Glomerular visceral epithelial cell (primary cell): ENCODE data around the gene FAM163B.
A peak's percentile ranks its signal among the peaks of the same experiment; 100 is the strongest.
"Not testable (repeated sequence)": the region's sequence is repeated elsewhere in the genome, so short reads cannot be mapped to it uniquely, and the experiment has no call there.

Experiments
- DNase-seq: peaks from one replicate; pipeline ENCODE4 v3.0.0-alpha.2; 2016; ENCODE audit errors: extremely low spot score

The FAM163B gene

DNA sequence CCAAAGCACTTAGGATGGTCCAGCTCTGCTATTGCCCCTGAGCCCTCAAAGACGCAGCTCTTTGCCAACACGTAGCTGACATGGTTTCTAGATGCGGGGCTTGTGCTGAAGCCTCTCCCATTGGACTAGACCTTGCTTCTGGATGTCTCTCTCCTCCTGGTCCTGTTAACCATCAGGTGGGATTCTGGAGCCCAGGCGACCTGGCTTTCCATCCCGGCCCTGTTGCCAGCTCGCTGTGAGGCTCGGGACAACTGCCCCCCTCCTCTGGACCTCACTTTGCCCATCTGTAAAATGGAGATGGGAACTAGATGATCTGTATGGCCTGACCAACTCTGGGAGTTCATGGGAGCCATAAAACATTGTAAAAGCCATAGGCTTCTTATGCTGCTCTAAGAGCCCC is 31.0 kb upstream of the FAM163B start:
- DNase-seq, result no peak

DNA sequence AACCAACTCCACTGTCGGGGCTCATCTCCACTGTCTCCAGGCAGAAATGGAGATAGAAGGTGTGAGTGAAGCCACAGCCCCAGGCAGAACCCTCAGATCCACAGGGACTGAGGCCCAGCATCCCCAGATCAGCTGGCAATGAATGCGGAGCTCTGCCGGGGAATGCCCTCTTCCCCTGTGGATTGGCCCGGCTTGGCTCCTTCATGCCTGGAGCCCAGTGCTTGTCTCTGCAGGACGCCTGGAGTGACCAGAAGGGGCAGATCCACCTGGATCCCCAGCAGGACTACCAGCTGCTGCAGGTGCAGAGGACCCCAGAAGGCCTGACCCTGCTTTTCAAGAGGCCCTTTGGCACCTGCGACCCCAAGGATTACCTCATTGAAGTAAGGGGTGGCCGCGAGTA is 30.4 kb upstream of the FAM163B start:
- no peak for DNase-seq

DNA sequence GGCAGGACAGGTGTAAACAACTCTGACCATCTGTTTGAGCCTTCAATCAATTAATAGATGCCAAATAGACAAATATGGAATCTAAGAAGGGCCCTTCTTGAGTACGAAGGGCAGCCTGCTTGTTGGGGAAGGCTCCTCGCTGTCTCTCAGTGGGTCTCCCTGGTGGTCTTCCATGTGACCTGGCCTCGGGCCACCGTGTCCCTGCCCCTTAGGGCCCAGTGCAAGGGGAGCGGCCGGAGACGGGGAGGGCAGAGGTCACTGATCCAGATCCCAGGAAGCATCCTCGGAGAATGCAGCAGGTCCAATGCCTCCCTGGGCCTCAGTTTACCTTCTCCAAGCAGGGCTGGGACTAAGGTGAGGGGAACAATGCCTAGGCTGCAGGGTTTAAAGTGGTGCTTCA is 29.5 kb upstream of the FAM163B start:
- no peak for DNase-seq

DNA sequence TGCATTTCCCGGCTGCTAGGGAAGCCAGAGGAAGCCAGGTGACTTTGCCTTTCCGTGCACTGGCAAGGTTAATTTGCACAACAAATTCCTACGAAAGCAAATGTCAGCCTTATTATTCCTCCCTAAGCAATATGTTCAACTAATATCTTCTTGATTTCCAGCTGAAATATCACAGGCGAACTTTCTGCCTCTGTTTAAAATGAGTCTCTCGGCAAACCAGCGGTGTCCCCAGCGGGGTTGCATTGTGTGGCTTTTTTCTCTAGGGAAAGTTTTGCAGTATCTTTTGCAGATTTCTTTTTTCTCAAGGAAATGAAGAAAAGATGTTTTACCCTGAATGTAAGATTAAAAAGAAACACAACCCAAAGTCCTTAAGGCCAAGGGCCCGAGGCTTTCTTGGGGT is 28.9 kb upstream of the FAM163B start:
- DNase-seq, result no peak

DNA sequence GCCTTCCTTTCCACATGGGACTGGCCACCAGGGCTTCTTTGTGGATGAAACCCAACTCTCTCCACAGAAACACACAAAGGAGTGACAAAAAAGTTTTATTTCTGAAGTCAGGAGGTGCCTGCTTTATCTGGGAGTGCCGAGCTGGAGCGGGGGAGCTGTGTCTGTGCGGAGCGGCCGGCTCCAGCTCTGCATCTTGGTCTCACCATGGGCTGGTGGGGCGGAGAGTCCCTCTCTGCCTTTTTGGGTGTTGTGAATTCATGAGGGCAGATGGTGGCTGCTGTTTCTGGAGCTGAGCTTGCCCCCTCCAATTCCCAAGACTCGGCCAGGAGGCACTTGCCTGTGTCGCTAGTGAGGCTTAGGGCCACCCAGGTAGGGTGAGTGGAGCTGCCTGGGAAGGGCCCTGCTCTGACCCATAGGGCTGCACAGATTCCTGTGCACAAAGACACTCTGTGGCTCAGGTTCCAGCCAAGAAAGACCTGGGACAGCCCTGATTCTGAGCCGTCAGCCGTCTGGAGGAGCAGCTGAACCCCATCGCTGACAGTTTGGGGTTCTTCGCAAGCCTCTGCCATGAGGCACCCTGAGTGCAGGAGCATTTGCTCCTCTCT is 28.4 kb upstream of the FAM163B start:
- no peak for DNase-seq

DNA sequence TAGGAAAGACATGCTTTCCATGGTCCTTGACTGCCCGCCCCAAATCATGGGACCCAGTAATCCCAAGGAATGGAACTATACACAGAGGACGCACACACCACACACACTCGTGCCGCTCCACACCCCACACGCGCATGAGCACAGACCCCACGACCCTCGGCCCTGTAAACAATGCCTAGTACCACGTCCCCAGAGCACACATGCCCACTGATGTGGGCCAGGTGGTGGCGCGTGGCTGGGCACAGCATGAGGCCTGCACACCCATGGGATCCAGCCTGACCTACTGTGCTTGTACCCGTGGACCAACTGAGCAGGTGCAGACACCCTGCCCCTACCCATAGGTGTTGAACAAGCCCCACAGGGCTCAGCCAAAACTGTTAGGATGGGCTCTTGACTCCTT is 27.7 kb upstream of the FAM163B start:
- DNase-seq, result no peak

DNA sequence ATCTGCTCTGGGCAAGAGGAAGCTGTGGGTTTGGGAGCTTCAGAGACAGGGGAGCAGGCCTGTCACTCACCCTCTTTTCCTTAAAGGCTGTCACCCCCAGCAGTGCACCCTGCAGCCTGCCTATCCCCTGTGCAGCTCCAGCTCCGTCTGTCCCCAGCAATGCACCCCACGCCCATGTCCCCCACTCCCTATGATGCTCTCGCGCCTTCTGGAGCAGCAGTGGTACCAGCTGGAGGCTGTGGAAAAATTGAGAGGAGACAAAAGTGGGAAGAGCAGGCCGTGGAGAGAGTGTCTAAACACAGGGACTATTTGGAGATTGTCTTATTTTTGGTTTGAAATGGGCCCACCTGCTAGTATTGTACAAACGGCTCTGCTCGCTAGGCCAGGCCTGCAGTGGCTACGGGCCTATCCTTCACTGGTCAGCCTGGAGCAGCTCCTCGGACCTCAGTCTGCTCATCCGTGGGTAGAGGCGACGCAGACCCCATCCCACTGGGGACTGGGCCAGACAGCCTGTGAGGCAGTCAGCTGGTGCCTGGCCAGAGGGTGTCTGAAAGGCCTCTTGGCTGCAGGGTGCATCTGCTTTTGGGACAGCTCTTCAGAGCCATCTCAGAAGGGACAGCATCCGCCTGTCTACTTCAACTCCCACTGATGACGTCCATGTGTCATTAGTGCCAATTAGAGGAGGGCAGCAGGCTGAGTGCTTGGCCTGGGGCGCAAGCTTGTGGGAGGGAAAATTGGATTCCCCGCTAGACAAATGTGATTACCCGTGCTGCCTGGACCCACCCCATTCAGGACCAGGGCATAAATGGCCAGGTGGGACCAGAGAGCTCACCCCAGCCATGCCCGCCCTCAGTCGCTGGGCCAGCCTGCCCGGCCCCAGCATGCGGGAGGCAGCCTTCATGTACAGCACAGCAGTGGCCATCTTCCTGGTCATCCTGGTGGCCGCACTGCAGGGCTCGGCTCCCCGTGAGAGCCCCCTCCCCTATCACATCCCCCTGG is 26.6 kb upstream of the FAM163B start, which contains the start of gene DBH:
Gene DBH (plus strand): TSS at position 831 of the 999 bp plus-strand sequence. CDS start 9 bp downstream, at position 840.
- no peak for DNase-seq

DNA sequence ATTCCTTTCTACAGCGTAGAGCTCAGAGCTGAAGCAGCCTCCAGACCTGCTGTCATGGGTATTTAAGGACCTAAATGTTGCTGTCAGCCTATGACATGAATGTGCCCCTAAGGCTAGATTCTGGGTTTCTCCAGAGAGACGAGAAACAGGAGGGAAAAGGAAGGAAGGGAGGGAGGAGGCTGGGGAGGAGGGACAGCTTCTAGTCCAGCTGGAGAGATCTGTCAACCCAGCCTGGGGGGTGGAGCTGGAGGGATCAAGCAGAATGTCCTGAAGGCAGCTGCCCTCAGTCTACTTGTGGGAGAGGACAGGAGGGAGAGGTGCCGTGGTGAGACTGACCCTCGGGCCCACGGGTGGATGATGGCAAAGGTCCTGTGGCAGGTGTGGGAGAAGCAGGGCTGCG is 25.9 kb upstream of the FAM163B start:
- DNase-seq, result no peak

DNA sequence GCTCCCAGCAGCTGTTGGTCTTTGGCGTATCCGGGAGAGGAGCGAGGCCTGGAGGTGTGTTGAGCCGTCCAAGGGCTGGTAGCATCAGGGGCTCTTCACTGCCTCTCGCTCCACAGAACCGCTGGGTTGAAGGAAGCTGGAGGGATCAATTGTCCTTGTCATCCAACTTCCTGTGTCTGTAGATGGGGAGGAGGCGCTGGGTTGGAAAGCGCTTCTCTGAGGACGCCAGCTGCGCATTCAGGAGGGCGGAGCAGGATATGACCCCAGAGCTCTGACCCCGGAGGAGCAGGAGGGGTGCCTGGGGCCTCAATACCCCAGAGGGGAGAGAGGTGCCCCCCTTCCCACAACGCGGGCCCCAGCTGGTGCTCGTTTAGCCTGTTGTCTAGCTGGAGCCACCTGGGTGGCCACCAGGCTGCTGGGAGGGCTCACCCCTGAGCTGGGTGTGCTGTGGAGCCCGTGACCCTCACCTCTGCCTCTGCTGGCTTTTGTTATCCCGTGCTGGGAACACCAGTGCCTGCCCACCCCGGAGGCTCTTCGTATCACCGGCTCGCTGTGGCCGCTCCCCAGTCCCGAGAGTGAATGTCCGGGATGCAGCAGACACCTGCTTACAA is 25.0 kb upstream of the FAM163B start:
- no peak for DNase-seq

DNA sequence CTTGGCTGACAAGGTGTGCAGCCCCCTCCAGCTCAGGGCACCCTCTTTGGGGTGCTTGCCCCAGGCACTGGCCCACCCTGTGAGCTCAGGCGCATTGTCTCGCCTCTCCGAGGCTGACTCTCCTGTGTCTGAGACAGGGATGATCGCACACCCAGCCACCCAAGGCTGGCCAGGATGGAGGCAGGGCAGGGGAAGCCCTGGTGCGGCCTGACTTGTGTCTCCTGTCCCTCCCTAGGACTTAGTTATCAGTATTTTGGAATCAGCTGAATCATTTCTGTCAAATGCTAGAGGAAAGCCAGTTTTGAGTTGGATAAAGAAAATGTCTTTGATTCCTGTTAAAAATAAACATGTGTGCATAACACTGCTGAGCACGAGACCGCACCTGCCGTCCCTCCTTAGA is 24.5 kb upstream of the FAM163B start:
- no peak for DNase-seq

DNA sequence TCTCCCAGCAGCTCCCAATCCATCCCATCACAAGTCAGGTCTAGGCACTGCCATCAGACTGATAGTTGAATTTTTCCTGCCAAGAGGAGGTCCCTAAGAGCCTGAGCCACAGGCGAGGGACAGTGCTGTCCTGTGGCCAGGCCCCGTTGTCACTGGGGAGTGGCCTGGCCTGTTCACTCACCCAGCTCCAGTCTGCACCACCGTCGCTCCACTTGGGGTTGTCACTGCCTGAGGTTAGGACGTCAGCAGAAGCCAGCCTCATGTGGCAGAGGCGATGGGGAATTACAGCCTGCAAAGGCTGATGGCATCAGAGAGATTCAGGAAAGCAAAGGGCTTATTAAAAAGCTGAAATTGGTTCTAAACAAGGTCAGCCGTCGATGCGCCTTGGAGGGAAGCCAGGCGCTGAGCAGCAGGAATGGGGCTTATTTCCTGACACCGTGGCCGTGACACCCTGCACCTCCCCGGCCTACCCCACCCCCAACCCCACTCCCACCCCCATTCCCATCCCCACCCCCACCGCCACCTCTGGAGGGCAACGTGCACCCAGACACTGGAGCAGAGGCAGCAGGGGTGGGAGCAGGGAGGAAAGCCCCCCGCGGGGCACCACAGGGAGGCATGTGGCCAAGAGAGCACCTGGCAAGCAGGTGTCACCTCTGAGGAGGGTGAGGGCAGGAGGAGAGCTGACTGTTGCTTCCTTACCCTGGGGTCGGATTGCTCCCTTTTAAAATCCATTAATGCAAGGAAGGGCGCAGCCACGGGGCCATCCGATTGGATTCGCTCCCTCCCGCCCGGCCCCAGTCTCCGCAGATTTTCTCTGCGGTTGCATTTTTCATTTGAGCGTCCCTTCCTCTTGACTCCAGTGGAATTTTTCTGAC is 23.9 kb upstream of the FAM163B start:
- no peak for DNase-seq

DNA sequence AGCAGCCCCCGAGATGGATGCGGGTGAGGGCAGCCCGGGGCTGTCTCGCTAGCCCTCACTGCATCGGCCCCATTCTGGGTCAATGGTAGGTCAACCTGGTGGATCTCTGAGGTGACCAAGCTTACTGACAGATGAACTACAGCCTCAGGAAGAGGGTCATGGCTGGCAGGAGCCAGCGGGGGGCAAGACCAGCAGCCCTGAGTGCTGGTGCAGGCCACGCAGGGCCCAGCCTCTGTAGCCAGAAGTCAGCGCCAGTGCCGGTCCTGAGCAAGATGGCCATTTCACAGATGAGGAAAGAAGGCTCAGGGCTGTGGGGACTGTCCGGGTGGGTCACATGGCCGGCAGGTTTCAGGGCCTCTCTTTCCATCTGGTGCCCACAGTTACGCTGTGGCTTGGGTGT is 21.9 kb upstream of the FAM163B start:
- DNase-seq, result no peak

DNA sequence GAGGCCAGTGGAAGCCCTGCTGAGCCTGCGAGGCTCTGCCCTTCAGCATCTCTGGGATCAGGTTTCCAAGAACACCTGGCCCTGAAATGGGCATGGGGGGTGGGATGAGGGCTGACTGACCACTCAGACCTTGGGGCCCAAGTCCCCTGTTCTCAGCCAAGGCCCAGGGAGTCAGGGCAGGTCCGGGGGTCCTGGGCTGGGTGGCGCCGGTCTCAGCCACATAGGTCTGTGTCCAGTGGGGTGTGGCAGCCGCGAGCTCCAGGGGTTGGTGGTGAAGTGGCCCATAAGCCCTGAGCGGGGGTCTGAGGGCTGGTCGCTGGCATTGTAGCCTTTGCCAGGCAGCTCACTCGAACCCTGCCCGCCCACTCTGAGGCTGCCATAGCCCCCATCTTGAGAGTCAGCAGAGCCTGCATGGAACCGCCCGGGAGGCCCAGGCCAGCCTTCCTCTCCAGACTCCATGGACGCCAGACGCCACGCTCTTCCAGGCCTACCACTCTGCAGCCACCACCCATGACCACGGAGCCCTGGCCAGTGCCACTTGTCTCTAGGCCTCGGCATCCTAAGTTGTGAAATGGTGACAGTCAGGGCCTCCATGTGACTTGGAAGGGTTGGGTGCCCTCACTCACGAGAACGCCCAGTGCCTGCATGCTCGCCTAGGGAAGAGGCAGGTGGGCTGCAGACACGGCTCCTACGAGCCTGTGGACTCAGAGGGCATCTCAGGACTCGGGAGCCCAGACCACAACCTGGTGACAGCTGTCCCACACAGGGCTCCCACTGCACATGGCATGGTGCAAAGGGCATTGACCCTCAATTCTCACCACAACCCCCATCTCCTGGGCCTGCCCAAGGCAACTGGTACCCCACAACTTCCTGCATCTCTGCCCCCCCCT is 20.3 kb upstream of the FAM163B start:
- no peak for DNase-seq

DNA sequence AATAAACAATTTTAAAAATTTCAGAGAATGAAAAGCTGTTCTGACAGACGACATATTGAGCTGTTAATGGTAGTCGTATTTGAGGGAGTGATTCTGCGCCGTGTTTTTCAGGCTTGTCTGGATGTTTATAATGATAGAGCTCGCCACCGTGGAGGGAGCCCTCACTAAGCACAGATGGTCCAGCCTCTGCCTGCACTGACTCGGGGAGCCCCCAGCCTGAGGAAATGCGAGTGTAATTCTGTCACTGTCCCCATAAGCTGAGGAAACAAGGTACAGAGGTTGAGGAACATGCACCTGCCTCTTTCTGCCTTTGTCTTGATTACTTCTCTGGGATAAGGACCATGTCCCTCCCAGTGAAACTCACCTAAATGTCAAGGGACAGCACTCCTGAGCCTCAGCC is 19.6 kb upstream of the FAM163B start:
- DNase-seq, result no peak

DNA sequence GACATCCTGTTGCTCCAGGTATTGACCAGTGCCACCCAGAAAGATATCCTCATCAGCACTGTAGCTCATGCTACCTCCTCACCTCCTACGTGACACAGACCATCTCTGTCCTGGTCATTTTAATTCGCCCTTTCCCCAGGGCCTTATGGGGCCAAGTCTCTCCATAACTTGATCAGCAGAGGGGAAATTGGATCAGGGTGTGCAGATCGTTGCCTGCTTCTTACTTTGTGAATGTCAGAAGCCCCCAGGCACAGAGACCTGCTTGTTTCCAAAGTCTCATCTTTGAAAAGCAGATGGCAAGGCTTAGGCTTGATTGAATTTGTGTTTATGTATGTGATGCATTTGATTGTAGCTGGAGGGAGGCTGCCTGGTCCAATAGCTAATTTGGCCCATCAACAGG is 18.2 kb upstream of the FAM163B start:
- no peak for DNase-seq

DNA sequence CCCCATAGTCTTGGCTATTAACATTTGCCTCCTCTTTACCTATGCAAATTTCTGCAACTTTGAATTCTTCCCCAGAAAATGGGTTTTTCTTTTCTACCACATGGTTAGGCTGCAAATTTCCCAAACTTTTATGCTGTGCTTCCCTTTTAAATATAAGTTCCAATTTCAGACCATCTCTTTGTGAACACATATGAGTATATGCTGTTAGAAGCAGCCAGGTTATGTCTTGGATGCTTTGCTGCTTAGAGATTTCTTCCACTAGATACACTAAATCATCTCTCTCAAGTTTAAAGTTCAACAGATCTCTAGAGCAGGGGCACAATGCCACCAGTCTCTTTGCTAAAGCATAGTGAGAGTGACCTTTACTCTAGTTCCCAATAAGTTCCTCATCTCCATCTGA is 16.8 kb upstream of the FAM163B start:
- DNase-seq, result not testable (repeated sequence)

DNA sequence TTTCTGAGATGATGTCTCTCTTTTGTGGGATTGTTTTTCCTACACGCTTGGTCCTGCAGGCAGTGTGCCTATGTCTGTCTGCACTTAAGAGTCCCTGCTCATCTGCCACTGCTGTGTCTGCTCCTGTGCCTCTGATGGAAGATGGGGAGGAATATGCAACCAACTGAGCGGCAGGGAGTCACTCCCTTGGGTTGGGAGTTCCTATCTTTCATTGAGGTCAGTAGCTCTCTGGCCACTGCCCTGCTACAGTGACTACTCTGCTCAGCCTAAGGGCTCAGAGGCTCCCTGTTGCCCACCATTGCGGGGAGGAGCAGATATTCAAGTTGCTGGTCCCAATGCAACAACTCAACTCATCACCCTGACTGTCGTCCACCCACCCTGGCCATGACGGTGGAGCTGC is 13.4 kb upstream of the FAM163B start:
- DNase-seq, result no peak

DNA sequence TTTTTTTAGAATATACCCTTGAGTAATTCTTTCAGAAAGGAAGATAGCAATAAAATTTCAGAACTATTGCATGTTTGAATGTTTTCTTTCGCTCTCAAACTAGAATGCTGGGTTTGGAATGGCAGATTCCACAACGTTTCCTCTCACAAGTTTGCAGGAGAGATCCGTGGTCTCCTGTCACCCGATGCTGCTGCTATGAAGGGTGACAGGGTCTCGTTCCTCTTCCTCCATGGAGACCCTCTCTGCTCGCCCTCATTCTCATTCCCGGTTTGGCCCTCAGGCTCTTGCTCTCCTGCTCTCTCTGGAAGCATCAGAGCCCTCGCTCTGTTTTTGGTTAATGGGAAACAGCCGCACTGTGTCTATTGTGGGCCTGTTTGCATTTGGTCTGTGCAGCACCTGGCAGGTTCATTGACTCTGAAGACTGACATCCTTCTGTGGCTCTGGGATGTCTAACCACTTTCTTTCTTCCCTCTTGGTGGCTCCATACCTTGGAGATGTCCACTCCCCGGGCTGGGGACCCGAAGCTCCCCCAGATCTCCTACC is 12.6 kb upstream of the FAM163B start:
- DNase-seq, result no peak

DNA sequence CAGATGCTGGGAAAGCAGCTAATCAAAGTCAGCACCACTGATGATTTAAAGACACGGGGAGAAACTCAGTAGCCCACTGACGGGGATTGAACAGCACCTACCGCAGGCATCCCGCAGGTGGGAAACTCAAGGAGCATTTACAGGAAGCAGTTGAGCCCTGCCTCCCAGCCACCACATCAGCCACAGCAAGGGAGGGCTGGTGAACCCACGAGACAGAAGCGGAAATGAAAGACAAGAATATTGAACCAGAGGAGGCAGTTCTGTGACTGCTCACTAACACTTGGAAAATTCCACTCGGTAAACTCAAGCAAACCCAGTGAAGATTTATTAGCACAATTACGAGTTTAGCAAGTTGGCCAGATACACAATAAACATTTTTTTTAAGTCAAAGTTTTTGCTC is 10.6 kb upstream of the FAM163B start:
- DNase-seq, result peak; percentile 12

DNA sequence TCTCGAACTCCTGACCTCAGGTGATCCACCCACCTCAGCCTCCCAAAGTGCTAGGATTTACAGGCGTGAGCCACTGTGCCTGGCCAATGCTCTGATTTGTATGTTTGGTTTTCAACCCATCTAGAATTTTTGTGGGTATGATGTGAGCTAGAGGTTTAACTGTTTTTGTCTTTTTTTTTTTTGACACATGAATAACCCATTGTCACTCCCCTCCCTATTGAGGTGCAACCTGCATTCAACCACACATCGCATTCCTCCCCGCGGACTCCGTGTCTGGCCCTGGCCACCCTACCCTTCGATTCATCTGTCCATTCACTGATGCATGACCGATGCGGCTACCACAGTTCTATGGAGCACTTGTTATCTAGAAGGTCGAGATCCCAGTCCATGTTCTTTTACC is 9.5 kb upstream of the FAM163B start:
- DNase-seq, result no peak
